ENCODE results near the gene PAGR1. TPM values are rescaled to one million over a fixed set of nuclear protein-coding genes. Genes with fewer than 3 reads are reported as not detected.
"Not testable (repeated sequence)": the region's sequence is repeated elsewhere in the genome, so short reads cannot be mapped to it uniquely, and the experiment has no call there.

Gene PAGR1
- polyA plus RNA-seq: 36.4 TPM
- long read RNA-seq, donor 1, transcript PAGR1-201 (3 exons, 1,702 nt): major isoform, 25 of 25 reads
- long read RNA-seq, donor 1, partial matches to known transcripts: 0 of 25 reads
- long read RNA-seq, donor 1, other reads (novel, unspliced or antisense): 0 of 25 reads
- long read RNA-seq, donor 2, transcript PAGR1-201 (3 exons, 1,702 nt): major isoform, 33 of 33 reads
- long read RNA-seq, donor 2, partial matches to known transcripts: 0 of 33 reads
- long read RNA-seq, donor 2, other reads (novel, unspliced or antisense): 0 of 33 reads
- long read RNA-seq, donor 3: 0 reads
- long read RNA-seq, donor 4, transcript PAGR1-201 (3 exons, 1,702 nt): major isoform, 6 of 6 reads
- long read RNA-seq, donor 4, partial matches to known transcripts: 0 of 6 reads
- long read RNA-seq, donor 4, other reads (novel, unspliced or antisense): 0 of 6 reads
- long read RNA-seq, donor 5, transcript PAGR1-201 (3 exons, 1,702 nt): major isoform, 13 of 13 reads
- long read RNA-seq, donor 5, partial matches to known transcripts: 0 of 13 reads
- long read RNA-seq, donor 5, other reads (novel, unspliced or antisense): 0 of 13 reads
- long read RNA-seq, donor 6, transcript PAGR1-201 (3 exons, 1,702 nt): major isoform, 26 of 32 reads
- long read RNA-seq, donor 6, partial matches to known transcripts: 6 of 32 reads
- long read RNA-seq, donor 6, other reads (novel, unspliced or antisense): 0 of 32 reads
- long read RNA-seq, donor 7, transcript PAGR1-201 (3 exons, 1,702 nt): major isoform, 20 of 20 reads
- long read RNA-seq, donor 7, partial matches to known transcripts: 0 of 20 reads
- long read RNA-seq, donor 7, other reads (novel, unspliced or antisense): 0 of 20 reads
- long read RNA-seq, donor 8, transcript PAGR1-201 (3 exons, 1,702 nt): major isoform, 40 of 40 reads
- long read RNA-seq, donor 8, partial matches to known transcripts: 0 of 40 reads
- long read RNA-seq, donor 8, other reads (novel, unspliced or antisense): 0 of 40 reads
- long read RNA-seq, donor 9, transcript PAGR1-201 (3 exons, 1,702 nt): major isoform, 26 of 26 reads
- long read RNA-seq, donor 9, partial matches to known transcripts: 0 of 26 reads
- long read RNA-seq, donor 9, other reads (novel, unspliced or antisense): 0 of 26 reads
- long read RNA-seq, donor 10, transcript PAGR1-201 (3 exons, 1,702 nt): major isoform, 21 of 34 reads
- long read RNA-seq, donor 10, partial matches to known transcripts: 13 of 34 reads
- long read RNA-seq, donor 10, other reads (novel, unspliced or antisense): 0 of 34 reads
- long read RNA-seq, donor 11, transcript PAGR1-201 (3 exons, 1,702 nt): major isoform, 18 of 18 reads
- long read RNA-seq, donor 11, partial matches to known transcripts: 0 of 18 reads
- long read RNA-seq, donor 11, other reads (novel, unspliced or antisense): 0 of 18 reads

DNA sequence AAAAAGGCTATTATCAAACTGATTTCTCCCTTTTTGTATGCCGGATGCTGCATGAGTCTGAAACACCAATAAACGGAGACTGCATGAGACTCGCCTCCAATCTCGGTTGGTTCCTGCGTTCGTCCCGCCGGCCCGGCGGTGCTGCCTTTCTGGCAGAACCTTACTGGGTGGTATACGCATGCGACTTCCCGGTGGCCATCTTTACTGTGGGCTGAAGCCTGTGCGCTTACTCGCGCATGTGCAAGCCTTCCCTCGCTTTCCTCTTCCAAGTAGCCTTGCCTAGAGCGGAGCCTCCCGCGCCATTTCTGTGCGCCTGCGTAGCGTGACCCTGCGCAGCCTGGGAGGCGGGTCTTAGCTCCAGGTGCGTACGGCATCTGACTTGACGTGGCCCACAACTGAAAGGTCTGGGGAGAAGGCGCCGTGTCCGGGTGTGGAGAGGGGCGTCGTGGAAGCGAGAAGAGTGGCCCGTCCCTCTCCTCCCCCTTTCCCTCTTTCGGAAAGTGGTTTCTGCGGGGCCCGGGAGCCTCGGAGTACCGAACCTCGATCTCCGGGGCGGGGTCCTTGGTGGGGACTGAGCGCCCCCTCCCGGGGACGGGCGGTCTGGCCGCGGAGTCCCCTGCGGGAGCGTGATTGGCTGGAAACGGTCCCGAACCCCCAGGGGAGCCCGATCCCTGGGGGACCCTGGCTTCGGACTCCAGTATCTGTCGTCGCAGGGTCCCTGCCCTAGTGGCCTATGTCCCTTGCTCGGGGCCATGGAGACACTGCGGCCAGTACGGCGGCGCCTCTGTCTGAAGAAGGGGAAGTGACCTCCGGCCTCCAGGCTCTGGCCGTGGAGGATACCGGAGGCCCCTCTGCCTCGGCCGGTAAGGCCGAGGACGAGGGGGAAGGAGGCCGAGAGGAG is at the start of gene PAGR1:
Gene PAGR1 (plus strand): TSS at position 360 of the 901 bp plus-strand sequence. CDS start 374 bp downstream, at position 734.
- H3K4me1 ChIP-seq (ENCODE audit: control insufficient read depth, insufficient read depth, low read length): peaks cover 36% of the 10 kb centered on the region
- H3K9me3 ChIP-seq (ENCODE audit: control insufficient read depth, low read depth, low read length): no peaks in the 10 kb centered on the region
- WGBS (ENCODE audit: insufficient coverage, low lambda C conversion rate): no CpG with 5 or more reads among the region's 70 CpGs

DNA sequence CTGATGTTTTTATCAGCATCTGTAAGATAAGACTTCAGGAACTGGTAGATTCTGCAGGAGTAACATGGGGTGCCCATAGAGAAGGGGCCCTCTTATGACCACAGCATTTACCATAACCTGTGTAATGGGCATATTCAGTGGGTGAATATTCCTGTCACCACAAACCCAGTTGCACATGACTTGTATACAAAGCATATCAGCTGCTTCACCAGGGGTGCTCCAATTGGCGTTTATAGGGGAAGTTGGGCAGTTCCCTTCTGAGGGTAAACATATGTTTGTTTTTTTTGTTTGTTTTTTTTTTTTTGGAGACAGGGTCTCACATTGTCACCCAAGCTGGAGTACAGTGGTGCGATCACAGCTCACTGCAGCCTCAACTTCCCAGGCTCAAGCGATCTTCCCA is 49.4 kb upstream of the PAGR1 start:
- DNase-seq: no peak
- no CpG with 5 or more reads among the region's 3 CpGs for WGBS (ENCODE audit: insufficient coverage, low lambda C conversion rate)
- Histone ChIP-seq H3K27me3 (ENCODE audit: control insufficient read depth, insufficient read depth, low read length) (no peaks in the 10 kb centered on the region), H3K4me3 (ENCODE audit: low read length) (no peak overlapping the region), H3K27ac (ENCODE audit: low read length) (no peak overlapping the region), H3K4me1 (ENCODE audit: control insufficient read depth, insufficient read depth, low read length) (peaks cover 9% of the 10 kb centered on the region), H3K9me3 (ENCODE audit: control insufficient read depth, low read depth, low read length) (no peaks in the 10 kb centered on the region), H3K36me3 (ENCODE audit: control insufficient read depth, insufficient read depth, low read length) (no peaks in the 10 kb centered on the region)

More for the DNA sequence above, at the start of gene PAGR1:
- Histone ChIP-seq H3K27ac (ENCODE audit: low read length) (peak within 1 kb of the TSS; percentile 91), H3K36me3 (ENCODE audit: control insufficient read depth, insufficient read depth, low read length) (peaks cover 19% of the 10 kb centered on the region), H3K4me3 (ENCODE audit: low read length) (peak within 1 kb of the TSS; percentile 83), H3K27me3 (ENCODE audit: control insufficient read depth, insufficient read depth, low read length) (peaks cover 14% of the 10 kb centered on the region)
- peak; percentile 99 to 100 for DNase-seq

DNA sequence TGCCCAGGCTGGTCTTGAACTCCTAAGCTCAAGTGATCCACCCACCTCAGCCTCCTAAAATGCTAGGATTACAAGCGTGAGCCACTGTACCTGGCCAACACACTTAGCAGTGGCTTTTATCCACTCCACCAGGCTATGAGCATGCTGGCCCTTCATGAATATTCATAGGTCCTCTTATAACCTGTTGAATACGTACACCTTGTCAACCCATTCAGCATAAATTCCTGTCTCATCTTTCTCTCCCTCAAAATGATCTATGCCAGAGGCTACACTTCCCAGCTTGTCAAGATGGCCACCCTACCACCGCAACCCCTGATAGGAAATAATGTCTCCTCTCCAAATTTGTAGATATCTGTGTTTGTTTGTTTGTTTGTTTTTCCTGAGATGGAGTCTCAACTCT is 48.9 kb upstream of the PAGR1 start:
- Histone ChIP-seq H3K9me3 (ENCODE audit: control insufficient read depth, low read depth, low read length) (no peaks in the 10 kb centered on the region), H3K4me3 (ENCODE audit: low read length) (no peak overlapping the region), H3K27ac (ENCODE audit: low read length) (no peak overlapping the region), H3K4me1 (ENCODE audit: control insufficient read depth, insufficient read depth, low read length) (peaks cover 6% of the 10 kb centered on the region), H3K27me3 (ENCODE audit: control insufficient read depth, insufficient read depth, low read length) (no peaks in the 10 kb centered on the region), H3K36me3 (ENCODE audit: control insufficient read depth, insufficient read depth, low read length) (no peaks in the 10 kb centered on the region)
- no CpG with 5 or more reads among the region's 3 CpGs for WGBS (ENCODE audit: insufficient coverage, low lambda C conversion rate)
- DNase-seq: no peak

DNA sequence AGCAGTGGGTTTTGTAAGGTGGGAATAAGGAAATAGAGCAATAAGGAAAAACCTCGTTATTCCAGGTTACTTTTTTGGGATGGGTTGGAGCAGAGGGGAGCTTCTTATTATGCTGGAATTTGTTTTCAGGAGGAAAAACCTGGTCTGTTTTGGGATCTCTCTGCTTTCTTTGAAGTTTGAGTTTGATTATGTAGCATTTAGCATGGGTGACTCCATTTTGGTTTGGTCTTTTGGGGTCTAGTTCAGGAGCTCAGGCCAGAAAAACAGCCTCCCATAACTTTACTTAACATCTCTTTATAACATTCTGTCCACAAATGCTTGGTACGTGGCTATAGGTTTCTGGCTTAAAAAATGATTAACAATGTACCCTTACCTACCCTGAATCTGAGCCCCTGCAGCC is 46.4 kb upstream of the PAGR1 start:
- Histone ChIP-seq H3K9me3 (ENCODE audit: control insufficient read depth, low read depth, low read length) (no peaks in the 10 kb centered on the region), H3K36me3 (ENCODE audit: control insufficient read depth, insufficient read depth, low read length) (no peaks in the 10 kb centered on the region), H3K4me3 (ENCODE audit: low read length) (no peak overlapping the region), H3K4me1 (ENCODE audit: control insufficient read depth, insufficient read depth, low read length) (peaks cover 6% of the 10 kb centered on the region), H3K27ac (ENCODE audit: low read length) (no peak overlapping the region), H3K27me3 (ENCODE audit: control insufficient read depth, insufficient read depth, low read length) (no peaks in the 10 kb centered on the region)
- WGBS (ENCODE audit: insufficient coverage, low lambda C conversion rate): no CpG with 5 or more reads among the region's 2 CpGs
- no peak for DNase-seq

DNA sequence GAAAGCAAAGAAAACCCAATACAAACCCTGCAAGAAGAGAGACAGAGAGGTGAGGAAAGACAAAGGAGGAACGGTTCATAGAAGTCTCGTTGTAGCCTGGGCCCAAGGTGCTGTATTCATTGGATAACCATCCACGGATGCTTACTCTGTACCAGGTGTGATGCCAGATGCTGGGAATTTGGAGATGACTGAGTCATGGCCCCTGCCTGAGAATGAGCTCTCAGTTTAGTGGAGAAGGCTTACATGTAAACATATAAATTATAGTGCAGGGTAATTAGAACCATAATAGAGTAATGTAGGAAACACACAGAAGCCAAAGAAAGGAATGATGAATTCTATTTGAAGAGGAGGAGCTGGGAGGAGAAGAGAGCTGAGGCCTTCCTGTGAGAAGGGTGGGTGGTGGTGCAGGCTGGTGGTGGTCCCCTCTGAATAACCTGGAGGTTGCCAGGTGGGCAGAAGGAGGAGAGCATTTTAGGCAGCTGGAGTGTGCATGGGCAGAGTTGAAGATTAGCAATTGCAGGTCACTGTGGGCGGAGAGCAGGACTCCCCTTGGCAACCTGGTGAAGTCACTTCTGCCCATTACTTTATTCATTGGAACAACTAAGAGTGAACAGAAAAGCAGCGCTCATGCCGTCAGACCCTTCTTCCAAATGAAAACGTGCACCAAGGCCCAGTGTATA is 45.6 kb upstream of the PAGR1 start:
- Histone ChIP-seq H3K27ac (ENCODE audit: low read length) (no peak overlapping the region), H3K27me3 (ENCODE audit: control insufficient read depth, insufficient read depth, low read length) (no peaks in the 10 kb centered on the region), H3K9me3 (ENCODE audit: control insufficient read depth, low read depth, low read length) (no peaks in the 10 kb centered on the region), H3K4me3 (ENCODE audit: low read length) (no peak overlapping the region), H3K4me1 (ENCODE audit: control insufficient read depth, insufficient read depth, low read length) (peaks cover 3% of the 10 kb centered on the region), H3K36me3 (ENCODE audit: control insufficient read depth, insufficient read depth, low read length) (no peaks in the 10 kb centered on the region)
- DNase-seq: no peak
- 78% methylated on average over 3 of the region's 7 CpGs for WGBS (ENCODE audit: insufficient coverage, low lambda C conversion rate)

DNA sequence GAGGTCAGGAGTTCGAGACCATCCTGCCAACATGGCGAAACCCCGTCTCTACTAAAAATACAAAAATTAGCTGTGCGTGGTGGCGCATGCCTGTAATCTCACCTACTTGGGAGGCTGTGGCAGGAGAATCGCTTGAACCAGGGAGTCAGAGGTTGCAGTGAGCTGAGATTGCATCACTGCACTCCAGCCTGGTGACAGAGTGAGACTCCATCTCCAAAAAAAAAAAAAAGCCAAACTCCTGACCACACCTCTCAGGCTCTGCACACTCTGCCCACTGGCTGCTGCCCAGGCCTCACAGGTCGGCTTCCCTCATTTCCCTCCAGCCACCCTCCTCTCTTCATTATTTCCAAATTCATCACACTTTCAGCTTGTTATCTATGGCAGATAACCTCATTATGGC is 43.6 kb upstream of the PAGR1 start:
- not testable (repeated sequence) for H3K36me3 ChIP-seq (ENCODE audit: control insufficient read depth, insufficient read depth, low read length); DNase-seq; H3K27me3 ChIP-seq (ENCODE audit: control insufficient read depth, insufficient read depth, low read length); H3K4me1 ChIP-seq (ENCODE audit: control insufficient read depth, insufficient read depth, low read length); H3K27ac ChIP-seq (ENCODE audit: low read length); H3K9me3 ChIP-seq (ENCODE audit: control insufficient read depth, low read depth, low read length); H3K4me3 ChIP-seq (ENCODE audit: low read length)
- WGBS (ENCODE audit: insufficient coverage, low lambda C conversion rate): no CpG with 5 or more reads among the region's 7 CpGs

DNA sequence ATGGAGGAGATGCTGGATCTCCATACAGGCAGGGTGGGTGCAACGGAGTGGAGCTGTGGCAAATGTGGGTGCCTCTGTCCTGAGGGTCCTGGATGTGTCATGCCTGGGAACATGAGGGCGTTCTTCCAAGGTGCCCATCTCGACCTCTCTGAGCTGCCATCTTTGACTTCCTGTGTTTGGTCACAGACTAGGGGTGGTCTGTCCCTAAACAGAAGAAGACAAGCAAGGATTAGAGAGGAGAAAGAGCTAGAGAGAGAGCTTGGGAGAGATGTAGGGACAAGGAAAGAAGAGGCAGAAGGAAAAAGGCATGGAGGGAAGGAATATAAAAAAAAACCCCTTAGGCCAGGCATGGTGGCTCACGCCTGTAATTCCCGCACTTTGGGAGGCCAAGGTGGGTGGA is 41.2 kb upstream of the PAGR1 start:
- Histone ChIP-seq H3K9me3 (ENCODE audit: control insufficient read depth, low read depth, low read length) (no peaks in the 10 kb centered on the region), H3K36me3 (ENCODE audit: control insufficient read depth, insufficient read depth, low read length) (no peaks in the 10 kb centered on the region), H3K4me3 (ENCODE audit: low read length) (no peak overlapping the region), H3K27ac (ENCODE audit: low read length) (no peak overlapping the region), H3K27me3 (ENCODE audit: control insufficient read depth, insufficient read depth, low read length) (no peaks in the 10 kb centered on the region), H3K4me1 (ENCODE audit: control insufficient read depth, insufficient read depth, low read length) (no peaks in the 10 kb centered on the region)
- WGBS (ENCODE audit: insufficient coverage, low lambda C conversion rate): no CpG with 5 or more reads among the region's 5 CpGs
- DNase-seq: no peak

DNA sequence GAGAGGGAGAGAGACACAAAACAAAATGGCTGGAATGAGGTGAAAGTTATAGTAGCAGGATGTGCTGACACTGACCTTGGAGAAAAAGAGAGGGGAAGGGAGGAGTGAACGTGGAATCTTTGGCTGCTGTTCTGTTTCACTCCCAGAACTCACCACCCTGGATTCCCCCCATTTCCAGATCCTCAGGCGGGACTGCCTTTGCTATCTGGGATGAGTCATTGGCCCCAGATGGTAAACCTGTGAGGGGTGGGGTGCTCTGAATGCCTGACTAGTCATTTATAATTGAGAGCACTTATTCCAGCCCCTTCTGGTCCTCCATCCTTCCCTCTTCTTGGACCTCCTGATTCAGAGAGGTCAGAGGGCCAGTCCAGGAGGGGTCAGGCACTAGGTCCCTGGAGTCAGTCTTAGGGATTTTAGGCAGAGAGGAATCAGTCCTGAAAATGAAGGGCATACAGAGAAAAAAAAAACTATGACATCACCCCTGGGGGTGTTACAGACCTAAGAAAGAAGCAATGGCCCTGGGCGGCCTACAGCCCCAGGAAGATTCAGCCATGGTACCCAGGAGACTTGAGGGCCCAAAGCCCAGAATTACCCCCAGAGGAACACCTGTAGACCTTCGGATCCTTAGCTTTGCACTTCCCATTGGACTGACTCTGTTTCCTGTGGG is 40.1 kb upstream of the PAGR1 start:
- Histone ChIP-seq H3K27ac (ENCODE audit: low read length) (no peak overlapping the region), H3K4me1 (ENCODE audit: control insufficient read depth, insufficient read depth, low read length) (no peaks in the 10 kb centered on the region), H3K36me3 (ENCODE audit: control insufficient read depth, insufficient read depth, low read length) (no peaks in the 10 kb centered on the region), H3K4me3 (ENCODE audit: low read length) (no peak overlapping the region), H3K9me3 (ENCODE audit: control insufficient read depth, low read depth, low read length) (no peaks in the 10 kb centered on the region), H3K27me3 (ENCODE audit: control insufficient read depth, insufficient read depth, low read length) (no peaks in the 10 kb centered on the region)
- WGBS (ENCODE audit: insufficient coverage, low lambda C conversion rate): no CpG with 5 or more reads among the region's 4 CpGs
- DNase-seq: peak in 1 of 2 donors; percentile 41

Measured in large intestine (tissue), 12 donors.